GM18861 (cell line): ENCODE data around the gene CDC42EP4.
"Not testable (repeated sequence)": the region's sequence is repeated elsewhere in the genome, so short reads cannot be mapped to it uniquely, and the experiment has no call there.

ENCODE experiments used
- ATAC-seq: cut with Tn5 transposase; IDR thresholded peaks from one replicate; pipeline ENCODE4 v1.9.1; 2021; ENCODE audit not compliant: unreplicated experiment

The CDC42EP4 gene

DNA sequence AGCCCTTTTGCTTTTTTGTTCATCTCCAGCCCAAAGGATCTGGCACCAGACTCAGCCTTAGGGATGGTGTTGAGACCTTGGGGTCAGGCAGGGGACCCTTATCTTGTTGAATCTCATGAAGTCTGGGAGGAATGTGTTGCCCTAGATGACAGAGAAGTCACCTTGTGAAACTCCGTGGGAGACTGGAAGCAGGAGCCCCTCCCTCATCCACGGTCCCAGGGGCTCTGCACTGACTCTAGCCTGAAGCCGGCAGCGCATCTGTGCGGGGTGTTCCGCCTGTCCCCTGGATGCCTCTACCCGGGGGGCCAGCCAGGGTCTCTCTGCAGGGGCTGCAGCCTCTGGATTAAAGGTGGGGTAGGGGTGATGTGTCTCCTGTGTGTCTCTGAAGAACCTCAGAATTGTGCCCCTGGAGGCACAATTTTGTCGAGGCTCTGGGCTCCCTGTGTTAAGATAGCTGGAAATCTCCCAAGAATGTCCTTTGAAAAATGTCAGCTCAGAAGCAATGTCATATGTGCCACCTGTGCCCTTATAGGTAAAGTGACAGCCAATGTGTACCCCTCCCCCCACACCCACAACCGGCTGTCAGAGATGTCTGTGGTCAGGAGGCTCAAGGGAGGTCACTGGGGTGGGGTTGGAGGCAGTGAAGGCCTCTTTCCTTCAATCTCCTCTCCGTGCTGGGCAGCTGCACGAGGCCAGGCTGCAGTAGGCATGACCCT is 32.1 kb upstream of the CDC42EP4 start:
- no peak for ATAC-seq

DNA sequence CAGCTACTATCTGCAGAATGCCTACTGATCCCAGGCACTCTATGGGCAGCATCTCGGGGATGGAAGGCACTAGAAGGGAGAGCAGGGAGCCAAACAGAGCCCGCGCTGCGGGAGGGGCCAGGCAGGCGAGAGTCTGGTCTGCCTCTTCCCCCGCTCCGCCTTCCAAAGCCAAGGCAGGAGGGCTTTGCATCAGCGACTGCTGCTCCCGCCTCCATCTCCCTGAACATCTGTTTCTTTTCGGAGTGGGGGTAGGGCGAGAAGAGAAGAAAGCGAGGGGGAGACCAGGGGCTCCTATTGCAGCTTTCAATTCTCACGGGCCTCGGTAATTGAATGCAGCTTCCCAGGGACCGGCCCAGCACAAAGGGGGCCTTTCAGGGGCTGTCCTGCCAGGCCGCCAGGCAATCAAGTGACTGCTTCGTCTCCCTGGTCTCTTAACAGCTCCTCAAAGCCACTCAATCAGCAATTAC is 31.4 kb upstream of the CDC42EP4 start:
- no peak for ATAC-seq

GRCh38 chr17:73342541-73343167 is 30.9 kb upstream of the CDC42EP4 start:
- no peak for ATAC-seq

GRCh38 chr17:73342050-73342522 is 30.3 kb upstream of the CDC42EP4 start:
- ATAC-seq = no peak

- no peak for ATAC-seq
Measured at GRCh38 chr17:73341350-73342049, 29.7 kb upstream of the CDC42EP4 start.

GRCh38 chr17:73340093-73340596 is 28.3 kb upstream of the CDC42EP4 start:
- ATAC-seq = no peak

GRCh38 chr17:73338566-73339197 is 26.9 kb upstream of the CDC42EP4 start:
- no peak for ATAC-seq

DNA sequence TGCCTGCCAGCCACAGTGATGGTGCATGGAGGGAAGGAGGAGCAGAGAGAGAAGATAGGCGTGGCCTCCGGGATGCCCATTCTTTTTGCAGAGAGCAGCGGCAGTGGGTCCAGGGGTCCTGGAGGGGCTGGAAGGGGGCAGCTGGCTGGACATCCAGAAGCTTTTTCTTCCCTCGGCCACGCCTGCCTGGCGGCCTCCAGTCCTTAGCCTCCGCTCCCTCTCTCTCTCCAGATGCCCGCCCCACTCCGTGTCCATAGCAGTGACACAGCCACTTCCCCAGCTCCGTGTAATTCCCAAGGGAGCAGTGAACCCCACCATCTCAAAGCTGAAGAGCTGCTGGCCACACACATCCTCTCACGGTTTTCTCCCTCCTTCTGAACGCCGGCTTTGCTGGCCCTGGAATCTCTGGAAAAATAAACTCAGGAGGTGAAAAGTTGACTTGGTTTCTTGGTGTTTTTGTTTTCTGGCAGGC is 26.3 kb upstream of the CDC42EP4 start:
- ATAC-seq = no peak

DNA sequence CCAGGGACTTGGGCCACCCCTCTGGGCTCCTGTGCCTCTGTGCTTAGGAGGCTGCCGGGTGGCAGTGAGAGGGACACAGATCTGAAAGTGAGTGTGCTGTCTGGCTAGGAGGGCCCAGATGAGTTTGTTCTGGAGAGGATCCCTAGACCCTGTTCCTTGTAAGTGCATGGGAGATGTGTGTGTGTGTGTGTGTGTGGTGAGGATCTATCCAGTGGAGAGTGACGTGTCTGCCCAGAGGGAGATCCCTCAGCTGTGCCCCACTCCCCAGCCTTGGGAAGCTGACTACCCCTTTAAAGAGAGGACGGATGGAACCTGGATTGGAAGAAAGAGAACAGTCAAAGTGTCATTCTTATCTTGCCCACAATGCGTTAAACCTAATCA is 25.5 kb upstream of the CDC42EP4 start:
- no peak for ATAC-seq

GRCh38 chr17:73336408-73337329 is 24.9 kb upstream of the CDC42EP4 start:
- ATAC-seq = no peak

DNA sequence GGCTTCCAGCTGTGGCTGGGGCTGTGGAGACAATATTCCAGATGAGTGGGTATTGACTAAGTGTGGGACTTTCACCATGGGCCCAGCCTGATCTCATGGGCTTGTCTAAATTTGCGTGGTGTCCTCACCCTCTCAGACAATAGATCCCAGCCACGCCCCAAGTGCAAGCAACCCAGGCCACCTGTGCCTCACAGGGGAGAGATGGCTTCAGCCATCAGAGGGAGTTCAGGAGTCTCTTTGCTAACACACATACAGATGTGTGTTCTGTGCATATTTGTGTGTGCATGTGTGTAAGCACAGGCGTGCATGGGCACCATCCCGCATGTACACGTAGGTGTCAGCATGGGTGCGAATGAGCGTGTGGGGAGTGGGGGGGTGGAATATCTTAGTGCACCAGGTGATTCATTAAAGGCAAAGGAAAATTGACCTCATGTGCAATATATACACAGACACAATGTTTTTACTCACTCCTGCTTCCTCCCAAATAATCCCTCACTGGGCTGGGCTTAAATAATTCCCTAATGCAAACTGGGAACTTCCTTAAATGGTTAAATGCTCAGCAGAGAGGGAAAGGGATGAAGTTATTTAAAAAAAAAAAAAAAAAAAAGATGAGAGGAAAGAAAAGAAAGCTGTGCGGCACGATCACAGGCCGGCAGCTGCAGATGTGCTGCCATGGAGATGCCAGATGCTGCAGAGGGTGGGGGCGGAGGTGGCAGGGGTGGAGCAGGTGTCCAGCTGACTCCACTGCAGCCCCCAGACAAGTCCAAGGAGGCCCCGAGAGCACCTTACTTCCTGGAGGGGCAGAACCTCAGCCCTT is 24.0 kb upstream of the CDC42EP4 start:
- ATAC-seq = no peak

- no peak for ATAC-seq
Measured at GRCh38 chr17:73334771-73335513, 23.1 kb upstream of the CDC42EP4 start.

DNA sequence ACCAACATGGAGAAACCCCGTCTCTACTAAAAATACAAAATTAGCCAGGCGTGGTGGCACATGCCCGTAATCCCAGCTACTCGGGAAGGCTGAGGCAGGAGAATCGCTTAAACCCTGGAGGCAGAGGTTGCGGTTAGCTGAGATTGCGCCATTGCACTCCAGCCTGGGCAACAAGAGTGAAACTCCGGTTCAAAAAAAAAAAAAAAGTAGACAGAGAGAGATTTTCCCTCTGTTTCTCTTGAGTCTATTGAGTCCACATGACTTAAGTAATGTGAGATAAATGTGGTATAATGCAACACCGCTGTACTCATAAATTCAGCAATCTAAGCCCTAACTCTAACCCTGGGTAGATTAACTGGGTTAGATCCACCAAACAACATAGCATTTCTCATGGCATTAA is 21.6 kb upstream of the CDC42EP4 start:
- ATAC-seq = not testable (repeated sequence)

- ATAC-seq = no peak
Measured at GRCh38 chr17:73331060-73331459, 19.3 kb upstream of the CDC42EP4 start.

DNA sequence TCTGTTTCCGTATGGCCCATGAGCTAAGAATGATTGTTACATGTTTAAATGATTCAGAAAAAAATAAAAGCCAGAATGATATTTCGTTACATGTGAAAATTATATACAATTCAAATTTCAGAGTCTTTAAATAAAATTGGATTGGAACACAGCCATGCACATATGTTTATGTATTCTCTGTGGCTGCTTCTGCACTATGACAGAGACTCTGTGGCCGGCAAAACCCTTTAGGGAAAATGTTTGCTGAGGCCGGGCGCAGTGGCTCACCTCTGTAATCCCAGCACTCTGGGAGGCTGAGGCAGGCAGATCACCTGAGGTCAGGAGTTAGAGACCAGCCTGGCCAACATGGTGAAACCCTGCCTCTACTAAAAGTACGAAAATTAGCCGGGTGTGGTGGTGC is 15.9 kb upstream of the CDC42EP4 start:
- ATAC-seq = no peak

DNA sequence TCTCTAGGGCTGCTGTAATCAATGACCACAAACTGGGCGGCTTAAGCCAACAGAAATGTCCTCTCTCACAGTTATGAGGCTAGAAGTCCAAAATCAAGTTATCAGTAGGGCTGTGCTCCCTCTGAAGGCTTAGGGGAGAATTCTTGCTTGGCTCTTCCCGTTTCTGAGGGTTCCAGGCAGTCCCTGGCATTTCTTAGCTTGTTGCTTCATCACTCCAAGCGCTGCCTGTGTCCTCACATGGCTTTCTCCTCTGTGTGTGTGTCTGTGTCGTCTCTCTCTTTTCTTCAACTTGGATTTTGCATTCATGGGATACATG is 13.7 kb upstream of the CDC42EP4 start:
- no peak for ATAC-seq

DNA sequence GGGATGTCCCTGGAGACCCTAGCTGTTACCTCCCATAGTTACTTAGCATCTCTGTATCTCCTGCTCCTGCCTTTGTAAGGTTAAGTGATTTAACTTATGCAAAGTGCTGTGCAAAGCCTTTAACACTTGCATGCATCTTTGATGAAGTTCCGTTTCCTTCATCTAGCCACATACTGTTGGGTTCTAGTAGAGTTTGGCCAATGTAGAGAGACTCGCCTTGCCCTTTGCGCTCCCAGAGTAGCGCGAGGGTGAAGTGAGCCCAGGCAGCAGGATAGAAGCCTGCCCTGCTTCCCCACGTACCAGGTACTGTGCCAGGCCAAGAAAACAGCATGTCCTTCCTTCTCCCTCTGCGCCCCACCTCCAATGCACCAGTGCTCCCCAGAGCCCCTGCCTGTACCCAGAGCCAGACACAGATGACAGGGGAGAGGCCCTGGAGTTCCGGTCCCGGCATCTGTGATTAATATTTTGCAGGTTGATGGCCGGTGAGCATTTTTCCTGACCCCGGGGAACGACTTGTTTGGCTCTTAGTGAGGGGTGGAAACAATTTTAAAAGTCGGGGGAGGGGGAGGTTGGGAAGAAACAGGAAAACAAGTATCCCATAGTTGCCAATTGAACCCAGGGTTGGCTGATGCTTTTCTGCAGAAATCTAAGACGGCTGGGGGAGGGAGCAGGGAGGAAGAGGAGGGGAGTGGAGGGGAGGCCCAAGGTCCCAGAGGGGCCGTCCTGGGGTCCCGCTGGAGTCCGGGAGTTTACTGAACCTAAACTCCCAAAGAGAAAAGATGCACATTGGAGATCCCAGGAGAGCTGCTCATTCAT is 13.1 kb upstream of the CDC42EP4 start:
- no peak for ATAC-seq

- no peak for ATAC-seq
Measured at GRCh38 chr17:73324160-73324475, 12.3 kb upstream of the CDC42EP4 start.
